GM18868 (cell line): ENCODE results near the gene RBP3.

Experiments used
- ATAC-seq: cut with Tn5 transposase; IDR thresholded peaks from one replicate; pipeline ENCODE4 v1.9.1; 2021; ENCODE audit warnings: mild to moderate bottlenecking, moderate library complexity; ENCODE audit not compliant: unreplicated experiment

RBP3 gene

GRCh38 chr10:47335906-47336305, 12.3 kb upstream of the RBP3 start:
- no peak for ATAC-seq

GRCh38 chr10:47336387-47337134, 11.6 kb upstream of the RBP3 start:
- ATAC-seq = no peak

- ATAC-seq = no peak
Observed at GRCh38 chr10:47337310-47337709, 10.9 kb upstream of the RBP3 start.

- ATAC-seq = no peak
Observed at GRCh38 chr10:47339186-47339735, 8.9 kb upstream of the RBP3 start.

- ATAC-seq = no peak
Observed at GRCh38 chr10:47339759-47340607, 8.2 kb upstream of the RBP3 start.

GRCh38 chr10:47340608-47341170, 7.5 kb upstream of the RBP3 start:
- no peak for ATAC-seq

- no peak for ATAC-seq
Observed at GRCh38 chr10:47344996-47345870, 2.9 kb upstream of the RBP3 start.

- no peak for ATAC-seq
Observed at GRCh38 chr10:47346581-47347302, 1.4 kb upstream of the RBP3 start.

- no peak for ATAC-seq
Observed at GRCh38 chr10:47347303-47347675, 874 bp upstream of the RBP3 start.

- ATAC-seq = no peak
Observed at GRCh38 chr10:47348661-47349470, 703 bp downstream of the RBP3 start.

GRCh38 chr10:47349516-47349915, 1.4 kb downstream of the RBP3 start:
- ATAC-seq = no peak

GRCh38 chr10:47349941-47350371, 1.8 kb downstream of the RBP3 start:
- no peak for ATAC-seq

GRCh38 chr10:47350671-47351640, 2.8 kb downstream of the RBP3 start:
- ATAC-seq = no peak

- ATAC-seq = no peak
Observed at GRCh38 chr10:47351899-47352815, 4.0 kb downstream of the RBP3 start.

- no peak for ATAC-seq
Observed at GRCh38 chr10:47353351-47353750, 5.2 kb downstream of the RBP3 start.

- no peak for ATAC-seq
Observed at GRCh38 chr10:47354165-47354564, 6.0 kb downstream of the RBP3 start.

- no peak for ATAC-seq
Observed at GRCh38 chr10:47354900-47355299, 6.7 kb downstream of the RBP3 start.
